Activated gamma-delta T cell treated with Interleukin-2 at 50 U/mL for 16 hours (primary cell): ENCODE measurements around the gene HOXA2.
A peak's percentile ranks its signal among the peaks of the same experiment; 100 is the strongest.

ENCODE experiments used
- DNase-seq: peaks from one replicate; pipeline ENCODE4 v3.0.0-alpha.2; 2020

HOXA2 gene

GRCh38 chr7:27141137-27141922 is 38.8 kb upstream of the HOXA2 start:
- no peak for DNase-seq

- DNase-seq: no peak
Measured at GRCh38 chr7:27140126-27140857, 37.8 kb upstream of the HOXA2 start.

- no peak for DNase-seq
Measured at GRCh38 chr7:27139334-27140125, 37.0 kb upstream of the HOXA2 start.

GRCh38 chr7:27138985-27139333 is 36.5 kb upstream of the HOXA2 start:
- DNase-seq: no peak

- DNase-seq: no peak
Measured at GRCh38 chr7:27138472-27138871, 36.0 kb upstream of the HOXA2 start.

- no peak for DNase-seq
Measured at GRCh38 chr7:27137640-27138315, 35.3 kb upstream of the HOXA2 start.

GRCh38 chr7:27134392-27134791 is 31.9 kb upstream of the HOXA2 start:
- DNase-seq: no peak

GRCh38 chr7:27133409-27134231 is 31.1 kb upstream of the HOXA2 start:
- DNase-seq: no peak

GRCh38 chr7:27132978-27133377 is 30.5 kb upstream of the HOXA2 start:
- no peak for DNase-seq

- no peak for DNase-seq
Measured at GRCh38 chr7:27132214-27132613, 29.7 kb upstream of the HOXA2 start.

- no peak for DNase-seq
Measured at GRCh38 chr7:27131390-27131819, 28.9 kb upstream of the HOXA2 start.

GRCh38 chr7:27130540-27131389 is 28.3 kb upstream of the HOXA2 start, which contains the start of gene HOXA4:
TSS of gene HOXA4 (minus strand) at chr7:27130757. CDS start at chr7:27130733, 24 bp downstream.
- peak; percentile 69 for DNase-seq

- no peak for DNase-seq
Measured at GRCh38 chr7:27129729-27130539, 27.5 kb upstream of the HOXA2 start.

- DNase-seq: no peak
Measured at GRCh38 chr7:27128776-27129728, 26.6 kb upstream of the HOXA2 start.

GRCh38 chr7:27128034-27128433 is 25.6 kb upstream of the HOXA2 start:
- DNase-seq: no peak

- no peak for DNase-seq
Measured at GRCh38 chr7:27126596-27127327, 24.3 kb upstream of the HOXA2 start.

- no peak for DNase-seq
Measured at GRCh38 chr7:27125986-27126394, 23.5 kb upstream of the HOXA2 start.
